HG03575 (cell line): Measurements from ENCODE around the gene RTN4R.

ENCODE experiments used
- ATAC-seq: cut with Tn5 transposase; IDR thresholded peaks from one replicate; pipeline ENCODE4 v1.9.1; 2021; ENCODE audit not compliant: unreplicated experiment, insufficient number of reproducible peaks, low FRiP score; ENCODE audit errors: extremely low read depth

RTN4R gene

DNA sequence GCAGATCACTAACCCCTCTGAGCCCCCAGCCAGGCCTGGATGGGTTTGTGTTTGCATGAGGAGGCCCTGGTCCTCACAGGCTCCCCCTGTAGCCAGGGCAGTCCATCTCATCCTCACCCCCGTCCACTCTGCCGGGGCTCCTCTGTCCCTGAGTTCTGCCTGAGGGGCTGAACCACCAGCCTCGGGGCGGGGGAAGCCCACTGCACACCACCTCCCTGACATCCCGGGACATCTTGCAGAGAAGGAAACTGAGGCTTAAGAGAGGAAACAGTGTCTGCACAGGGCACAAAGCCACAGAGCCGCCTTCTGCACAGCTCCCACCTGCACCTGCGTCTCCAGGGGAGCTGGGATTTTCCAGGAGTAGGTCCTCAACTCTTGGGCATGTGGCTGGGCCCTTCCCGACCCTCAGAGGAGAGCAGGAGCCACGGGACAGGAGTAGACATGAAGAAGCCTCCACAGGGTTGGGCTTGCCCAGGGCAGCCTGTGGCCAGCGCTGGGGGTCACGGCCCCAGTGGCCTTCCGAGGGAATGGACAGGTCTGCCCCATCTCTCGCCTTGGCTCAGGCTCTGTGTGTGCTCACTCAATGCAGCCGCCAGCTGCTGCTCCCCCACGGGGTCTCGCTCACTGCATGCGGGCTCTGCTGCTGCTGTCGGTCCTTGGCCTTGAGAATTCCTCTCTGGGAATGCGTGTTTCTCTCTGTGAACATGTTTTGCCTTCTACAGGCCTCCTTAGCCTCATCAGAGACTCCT lies 71.8 kb downstream of the RTN4R start:
- ATAC-seq, result no peak

GRCh38 chr22:20194681-20195593 lies 73.2 kb downstream of the RTN4R start:
- no peak for ATAC-seq

DNA sequence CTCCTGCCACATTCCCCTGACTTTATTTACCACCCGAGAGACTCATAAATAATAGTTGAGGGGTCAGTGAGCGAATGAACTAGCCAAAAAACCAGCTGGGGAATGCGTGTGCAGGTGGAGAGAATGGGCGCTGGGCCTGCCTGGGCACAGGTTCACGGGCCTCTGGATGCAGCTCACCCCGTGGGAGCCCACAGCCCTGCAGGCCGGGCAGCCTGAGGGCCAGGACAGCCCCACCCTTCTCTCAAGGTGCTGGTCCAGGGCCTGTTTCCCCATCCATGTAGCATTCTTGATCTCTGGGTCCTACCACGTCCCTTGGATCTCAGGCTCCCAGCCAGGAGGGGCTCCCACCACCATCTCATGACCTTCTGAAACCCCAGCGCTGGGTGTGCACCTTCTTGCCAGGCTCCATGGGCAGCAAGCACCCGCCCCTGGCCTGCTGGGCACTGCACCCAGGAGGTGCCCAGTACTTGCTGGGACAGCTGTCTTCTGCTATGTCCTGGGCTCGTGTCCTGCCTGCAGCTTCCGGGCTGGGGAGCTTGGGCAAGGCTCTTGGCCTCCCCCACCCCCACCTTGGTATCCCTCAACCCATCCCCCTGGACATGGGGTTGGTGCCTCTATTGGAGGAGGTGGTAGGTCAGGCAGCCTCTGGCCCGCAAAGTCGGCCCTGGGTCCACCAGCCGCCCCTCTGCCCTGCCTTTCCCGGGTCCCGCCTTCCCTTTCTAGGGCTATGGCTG lies 74.2 kb downstream of the RTN4R start:
- no peak for ATAC-seq

GRCh38 chr22:20192972-20193760 lies 75.0 kb downstream of the RTN4R start:
- ATAC-seq, result no peak

DNA sequence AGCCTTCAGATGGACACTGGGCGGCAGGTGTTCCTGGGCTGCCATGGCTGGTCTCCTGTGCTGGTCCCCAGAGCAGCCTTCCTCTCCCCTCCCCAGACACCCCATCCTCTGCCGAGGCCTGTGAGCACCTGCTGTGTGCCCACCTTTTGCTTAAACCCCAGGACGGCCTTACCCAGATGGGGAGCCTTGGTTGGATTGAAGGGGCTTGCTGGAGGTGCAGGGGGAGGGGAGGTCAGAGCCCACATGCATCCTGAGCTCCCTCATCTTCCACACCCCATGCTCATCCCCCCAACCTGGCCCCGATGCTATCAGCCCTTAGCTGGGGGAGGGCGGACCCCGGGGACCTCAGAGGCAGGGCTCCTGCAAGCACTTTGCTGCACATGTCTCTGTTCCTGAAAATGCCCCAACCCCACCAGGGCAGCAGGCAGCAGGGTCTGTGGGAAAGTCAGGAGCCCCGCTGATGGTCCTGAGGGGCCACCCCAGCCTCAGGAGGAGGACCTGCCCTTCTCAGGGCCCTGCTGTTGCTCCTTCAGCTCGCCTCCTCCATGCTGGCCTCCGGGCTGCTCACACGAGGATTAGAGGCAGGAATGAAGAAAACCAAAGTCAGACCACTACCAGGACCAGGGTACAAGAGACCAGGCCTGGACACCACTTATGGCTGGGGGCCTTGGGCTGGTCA lies 75.7 kb downstream of the RTN4R start:
- ATAC-seq, result no peak

DNA sequence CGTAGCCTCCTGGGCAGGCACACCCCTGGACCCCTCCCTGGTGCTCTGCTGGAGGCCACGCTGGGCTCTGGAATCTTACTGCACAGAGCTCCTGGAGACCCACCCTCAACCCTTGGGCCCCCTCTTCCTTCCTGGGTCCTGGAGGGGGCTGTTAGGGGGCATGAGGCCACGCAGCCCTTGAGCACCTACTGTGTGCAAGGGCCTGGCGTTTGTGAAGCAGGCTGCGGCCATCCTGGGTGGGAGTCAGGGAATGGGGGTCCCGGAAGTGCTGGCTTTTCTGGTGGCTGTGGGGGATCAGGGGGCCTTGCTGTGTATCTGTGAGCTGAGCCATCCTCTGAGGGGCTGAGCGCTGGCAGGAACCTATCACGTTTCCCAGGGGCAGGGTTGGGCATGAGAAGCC lies 76.3 kb downstream of the RTN4R start:
- no peak for ATAC-seq
